ENCODE results near the gene TMCC1.
"Not testable (repeated sequence)": the region's sequence is repeated elsewhere in the genome, so short reads cannot be mapped to it uniquely, and the experiment has no call there.

The TMCC1 gene

GRCh38 chr3:129893581-129894070 is at the start of gene TMCC1:
TMCC1 (minus strand) TSS chr3:129893711.
- peak; percentile 77 for DNase-seq

- DNase-seq = no peak
These were observed 49.5 kb upstream of the TMCC1 start for GRCh38 chr3:129943020-129943419.

- peak; percentile 69 for DNase-seq
These were observed 48.8 kb upstream of the TMCC1 start for GRCh38 chr3:129942296-129942695.

- no peak for DNase-seq
These were observed 46.6 kb upstream of the TMCC1 start for GRCh38 chr3:129940086-129940485.

GRCh38 chr3:129938140-129938930 is 44.8 kb upstream of the TMCC1 start:
- no peak for DNase-seq

- no peak for DNase-seq
These were observed 44.2 kb upstream of the TMCC1 start for GRCh38 chr3:129937717-129938116.

- peak; percentile 78 for DNase-seq
These were observed 43.2 kb upstream of the TMCC1 start for GRCh38 chr3:129936757-129937156.

- no peak for DNase-seq
These were observed 41.0 kb upstream of the TMCC1 start for GRCh38 chr3:129934234-129935123.

GRCh38 chr3:129933471-129933870 is 40.0 kb upstream of the TMCC1 start:
- DNase-seq = no peak

- no peak for DNase-seq
These were observed 35.9 kb upstream of the TMCC1 start for GRCh38 chr3:129929383-129929782.

- DNase-seq = no peak
These were observed 33.6 kb upstream of the TMCC1 start for GRCh38 chr3:129927072-129927471.

- no peak for DNase-seq
These were observed 26.3 kb upstream of the TMCC1 start for GRCh38 chr3:129919806-129920205.

- DNase-seq = no peak
These were observed 25.8 kb upstream of the TMCC1 start for GRCh38 chr3:129919357-129919756.

GRCh38 chr3:129918461-129918860 is 24.9 kb upstream of the TMCC1 start:
- no peak for DNase-seq

GRCh38 chr3:129917423-129918007 is 24.0 kb upstream of the TMCC1 start:
- DNase-seq = no peak

GRCh38 chr3:129913618-129914017 is 20.1 kb upstream of the TMCC1 start:
- DNase-seq = no peak

GRCh38 chr3:129911261-129911861 is 17.9 kb upstream of the TMCC1 start:
- peak; percentile 91 for DNase-seq

GRCh38 chr3:129909235-129909634 is 15.7 kb upstream of the TMCC1 start:
- not testable (repeated sequence) for DNase-seq

GRCh38 chr3:129908417-129908816 is 14.9 kb upstream of the TMCC1 start:
- no peak for DNase-seq

GRCh38 chr3:129901272-129901671 is 7.8 kb upstream of the TMCC1 start:
- not testable (repeated sequence) for DNase-seq

- DNase-seq = no peak
These were observed 3.5 kb upstream of the TMCC1 start for GRCh38 chr3:129897026-129897425.

GRCh38 chr3:129892857-129893580 is 492 bp downstream of the TMCC1 start:
- DNase-seq = peak; percentile 48

Measured in inflammatory macrophage treated with lipopolysaccharide for 4 hours (primary cell).